Endothelial cell of umbilical vein (primary cell): ENCODE results near the gene DLL3. TPM values are rescaled to one million over a fixed set of nuclear protein-coding genes. Genes with fewer than 3 reads are reported as not detected.

Source experiments
- BruUV-seq: library from RNA; stranded (reverse); fragments of 400-500 nt; replicated peaks from 2 replicates; lab custom pipeline; 2021; lab: Mats Ljungman, UMichigan
- CTCF ChIA-PET: fragments of 300-600, 350-600 bp; sonication (Branson Sonifier 250); formaldehyde crosslinking; loops from one replicate; lab custom pipeline; 2021; ENCODE audit warnings: antibody characterized with exemption, inconsistent platforms; lab: Charles Lee
- POLR2A ChIA-PET: fragments of 300-600, 350-600 bp; sonication (Branson Sonifier 250); formaldehyde crosslinking; loops from one replicate; lab custom pipeline; 2021; ENCODE audit warnings: antibody characterized with exemption, inconsistent platforms; lab: Charles Lee
- DNase-seq: peaks from one replicate; pipeline ENCODE4 v3.0.0-alpha.2; 2011; ENCODE audit warnings: low read depth, low spot score
- FAIRE-seq: peaks from 2 replicates; lab custom pipeline; 2011; peaks lifted over from hg19 to GRCh38; lab: Jason Lieb, UNC
- H2AFZ ChIP-seq: 2 replicates; pipeline ENCODE4 v1.6.0; 2012; ENCODE audit warnings: low read depth, low read length, control low read depth, inconsistent platforms
- H3K27ac ChIP-seq: 2 replicates; pipeline ENCODE4 v1.5.1; 2011; ENCODE audit warnings: low read depth, mild to moderate bottlenecking, control low read depth, low read length, moderate library complexity; ENCODE audit not compliant: insufficient read depth
- H3K27me3 ChIP-seq, 2 experiments: 2 replicates each; pipeline versions ENCODE4 v1.6.0 to v1.6.1; 2011; ENCODE audit warnings: low read length in 2 of 2, mixed read lengths in 1 of 2; ENCODE audit not compliant: control insufficient read depth in 2 of 2, insufficient read depth in 2 of 2
- H3K36me3 ChIP-seq, 2 experiments: 2 replicates in 1 of 2; 3 replicates in 1 of 2; pipeline ENCODE4 v1.5.1; 2011; ENCODE audit warnings: low read length in 2 of 2, mild to moderate bottlenecking in 1 of 2, moderate library complexity in 1 of 2; ENCODE audit not compliant: control insufficient read depth in 2 of 2, insufficient read depth in 2 of 2; ENCODE audit errors: extremely low read depth in 1 of 2
- H3K4me1 ChIP-seq: 3 replicates; pipeline ENCODE4 v1.5.1; 2011; ENCODE audit warnings: mild to moderate bottlenecking, low read length; ENCODE audit not compliant: control insufficient read depth, insufficient read depth; ENCODE audit errors: extremely low read depth
- H3K4me2 ChIP-seq: 2 replicates; pipeline ENCODE4 v1.6.1; 2011; ENCODE audit warnings: low read length, control low read depth, mixed read lengths; ENCODE audit not compliant: insufficient read depth
- H3K4me3 ChIP-seq, 3 experiments: fragments of 200-600 bp in 1 of 3; sonication (generic), shearing (Covaris generic) in 1 of 3; replicated peaks in 1 of 3; 2 replicates each; pipeline ENCODE4 v1.5.1; 2011 to 2016; ENCODE audit warnings: control low read depth in 3 of 3, low read length in 3 of 3, mild to moderate bottlenecking in 2 of 3, inconsistent platforms in 1 of 3, low read depth in 1 of 3, moderate library complexity in 1 of 3; ENCODE audit not compliant: insufficient read depth in 1 of 3
- H3K79me2 ChIP-seq: 2 replicates; pipeline ENCODE4 v1.6.0; 2012; ENCODE audit warnings: low read length, inconsistent platforms; ENCODE audit not compliant: control insufficient read depth, insufficient read depth
- H3K9ac ChIP-seq: replicated peaks from 2 replicates; pipeline ENCODE3; 2011; ENCODE audit warnings: low read length, control low read depth; ENCODE audit not compliant: insufficient read depth; ENCODE audit errors: extremely low read depth
- H3K9me1 ChIP-seq: replicated peaks from 3 replicates; pipeline ENCODE4 v1.6.0; 2011; ENCODE audit warnings: mild to moderate bottlenecking, low read length; ENCODE audit not compliant: control insufficient read depth, insufficient read depth; ENCODE audit errors: extremely low read depth
- H3K9me3 ChIP-seq: replicated peaks from 2 replicates; pipeline ENCODE4 v1.5.1; 2012; ENCODE audit warnings: low read length, inconsistent platforms; ENCODE audit not compliant: control insufficient read depth, insufficient read depth
- H4K20me1 ChIP-seq: replicated peaks from 2 replicates; pipeline ENCODE3; 2011; ENCODE audit warnings: mild to moderate bottlenecking, low read length; ENCODE audit not compliant: control insufficient read depth, insufficient read depth; ENCODE audit errors: extremely low read depth
- CTCF ChIP-seq, 2 donors: IDR thresholded peaks; 1 replicate in 1 of 2; 2 replicates in 1 of 2; pipeline ENCODE4 v1.5.1; 2011; ENCODE audit warnings: low read length in 2 of 2, mild to moderate bottlenecking in 2 of 2, moderate library complexity in 2 of 2, control low read depth in 1 of 2, inconsistent platforms in 1 of 2, low read depth in 1 of 2; ENCODE audit not compliant: insufficient read depth in 1 of 2; ENCODE audit errors: extremely low read depth in 1 of 2
- EZH2 ChIP-seq: IDR thresholded peaks from 2 replicates; pipeline ENCODE4 v1.6.1; 2012; ENCODE audit warnings: borderline replicate concordance, low read depth, mild to moderate bottlenecking, moderate library complexity, low read length, inconsistent platforms; ENCODE audit not compliant: severe bottlenecking
- FOS ChIP-seq: IDR thresholded peaks from 2 replicates; pipeline ENCODE4 v1.6.1; 2011; ENCODE audit warnings: mild to moderate bottlenecking, low read length, moderate library complexity, borderline replicate concordance; ENCODE audit not compliant: insufficient read depth
- MAX ChIP-seq: IDR thresholded peaks from 2 replicates; pipeline ENCODE4 v1.6.1; 2011; ENCODE audit not compliant: insufficient read depth, insufficient read length
- POLR2A ChIP-seq: IDR thresholded peaks from 2 replicates; pipeline ENCODE4 v1.6.1; 2012; ENCODE audit warnings: low read depth, mild to moderate bottlenecking, control low read depth, low read length
- POLR2AphosphoS5 ChIP-seq: IDR thresholded peaks from 2 replicates; pipeline ENCODE4 v1.6.1; 2012; ENCODE audit warnings: low read depth, mild to moderate bottlenecking, control low read depth, low read length, moderate library complexity; ENCODE audit not compliant: insufficient read depth
- dilution Hi-C: fragments of 300-500 bp; cut with MboI; formaldehyde crosslinking; loops from one replicate; pipeline ENCODE4 v1.15.0; 2019; ENCODE audit warnings: low sequenced_read_pairs; ENCODE audit not compliant: extremely low pct_ligation_motif_present
- intact Hi-C: fragments of 100-400 bp; cut with micrococcal nuclease; formaldehyde crosslinking; loops from one replicate; pipeline ENCODE4 v1.10.0; 2022
- polyA plus RNA-seq, 4 experiments: library from polyadenylated mRNA; depleted of rRNA in 3 of 4; stranded (reverse) in 3 of 4; unstranded in 1 of 4; fragments of >200 nt; gene quantifications; 2 replicates each; pipeline versions ENCODE4 v1.2.1 to v1.2.3, GENCODE V29; 2011 to 2012; ENCODE audit warnings: missing spikeins in 1 of 4
- total RNA-seq: library from RNA; stranded (reverse); gene quantifications from 2 replicates; pipeline ENCODE4 v1.2.3, GENCODE V29; 2021

The DLL3 gene
- total and polyA plus RNA-seq, 2 donors (not counting 3 experiments of a cell fraction or from before 2014, with no cell fraction given) = 0.40 to 0.73 TPM

GRCh38 chr19:39492788-39493187, 6.0 kb upstream of the DLL3 start:
- Histone ChIP-seq H3K4me2 (no peak overlapping the region), H3K79me2 (no peaks in the 10 kb centered on the region), H4K20me1 (no peaks in the 10 kb centered on the region), H3K27ac (no peak overlapping the region), H3K9me1 (no peaks in the 10 kb centered on the region), H3K4me3 (no peak overlapping the region), H3K9ac (no peak overlapping the region), H2AFZ (no peak overlapping the region), H3K4me1 (peaks cover 3% of the 10 kb centered on the region), H3K27me3 (peaks cover 0 to 3% of the 10 kb centered on the region in 2 experiments), H3K36me3 (peaks cover 9 to 23% of the 10 kb centered on the region in 2 experiments), H3K9me3 (no peaks in the 10 kb centered on the region)
- ChIA-PET CTCF (no interaction called here), POLR2A (no interaction called here)
- dilution Hi-C loops = no loop called here
- DNase-seq (no peak), FAIRE-seq (peak; percentile 40)
- TF ChIP-seq FOS (no peak), POLR2A (no peak), EZH2 (no peak), CTCF (IDR thresholded peaks at IDR 0.05; ENCODE audit: extremely low read depth in 1 of 2, insufficient read depth in 1 of 2, low read depth in 1 of 2, low read length in 2 of 2) (no peak), MAX (no peak), POLR2AphosphoS5 (no peak)
- intact Hi-C loops = no loop called here
- no TSS peak for BruUV-seq
